ENCODE data around the gene SMAD2. TPM values are rescaled to one million over a fixed set of nuclear protein-coding genes. Genes with fewer than 3 reads are reported as not detected.

SMAD2 gene
- total RNA-seq, 1 experiment from 2014 or later: 124 TPM

- peaks cover 24% of the 10 kb centered on the region for H3K9me3 ChIP-seq (ENCODE audit: low read depth, low read length, poor library complexity, severe bottlenecking)
- H3K4me1 ChIP-seq (ENCODE audit: insufficient read depth, low read length, poor library complexity, severe bottlenecking): no peaks in the 10 kb centered on the region
- DNase-seq (ENCODE audit: low spot score): no peak
- CTCF ChIA-PET: no interaction called here
- H3K36me3 ChIP-seq (ENCODE audit: insufficient read depth, low read length, poor library complexity, severe bottlenecking): peaks cover 38% of the 10 kb centered on the region
- POLR2A ChIA-PET (ENCODE audit: low non-redundant PET): no interaction called here
- no peaks in the 10 kb centered on the region for H3K27me3 ChIP-seq (replicated peaks; ENCODE audit: insufficient read depth, low read depth, low read length, poor library complexity)
- no TSS peak for BruUV-seq (replicated peaks)
- no peak overlapping the region for H3K27ac ChIP-seq (ENCODE audit: low read depth, low read length, poor library complexity, severe bottlenecking)
- intact Hi-C loops (cut with micrococcal nuclease; ENCODE audit: unreplicated experiment): no loop called here
- H3K4me3 ChIP-seq (ENCODE audit: low read depth, low read length, poor library complexity, severe bottlenecking): no peak overlapping the region
- TF ChIP-seq EZH2 (IDR thresholded peaks at IDR 0.05; ENCODE audit: borderline replicate concordance, low read depth, low read length, poor library complexity, severe bottlenecking) (no peak), CTCF (conservative IDR thresholded peaks at IDR 0.05; ENCODE audit: low read depth, low read length) (no peak)
Measured at GRCh38 chr18:47858607-47859006, 71.9 kb downstream of the SMAD2 start.

- no peaks in the 10 kb centered on the region for H3K9me3 ChIP-seq (ENCODE audit: low read depth, low read length, poor library complexity, severe bottlenecking)
- TF ChIP-seq EZH2 (IDR thresholded peaks at IDR 0.05; ENCODE audit: borderline replicate concordance, low read depth, low read length, poor library complexity, severe bottlenecking) (no peak), CTCF (conservative IDR thresholded peaks at IDR 0.05; ENCODE audit: low read depth, low read length) (no peak)
- H3K27ac ChIP-seq (ENCODE audit: low read depth, low read length, poor library complexity, severe bottlenecking): no peak overlapping the region
- intact Hi-C loops (cut with micrococcal nuclease; ENCODE audit: unreplicated experiment): no loop called here
- BruUV-seq (replicated peaks): no TSS peak
- no peaks in the 10 kb centered on the region for H3K4me1 ChIP-seq (ENCODE audit: insufficient read depth, low read length, poor library complexity, severe bottlenecking)
- ChIA-PET CTCF (no interaction called here), POLR2A (ENCODE audit: low non-redundant PET) (no interaction called here)
- peaks cover 25% of the 10 kb centered on the region for H3K36me3 ChIP-seq (ENCODE audit: insufficient read depth, low read length, poor library complexity, severe bottlenecking)
- no peak for DNase-seq (ENCODE audit: low spot score)
- no peak overlapping the region for H3K4me3 ChIP-seq (ENCODE audit: low read depth, low read length, poor library complexity, severe bottlenecking)
- H3K27me3 ChIP-seq (replicated peaks; ENCODE audit: insufficient read depth, low read depth, low read length, poor library complexity): no peaks in the 10 kb centered on the region
Measured at GRCh38 chr18:47847635-47848034, 82.8 kb downstream of the SMAD2 start.

GRCh38 chr18:47846431-47846830, 84.0 kb downstream of the SMAD2 start:
- no peak for TF ChIP-seq EZH2 (IDR thresholded peaks at IDR 0.05; ENCODE audit: borderline replicate concordance, low read depth, low read length, poor library complexity, severe bottlenecking)
- no peak for TF ChIP-seq CTCF (conservative IDR thresholded peaks at IDR 0.05; ENCODE audit: low read depth, low read length)
- peaks cover 29% of the 10 kb centered on the region for H3K36me3 ChIP-seq (ENCODE audit: insufficient read depth, low read length, poor library complexity, severe bottlenecking)
- H3K4me1 ChIP-seq (ENCODE audit: insufficient read depth, low read length, poor library complexity, severe bottlenecking): no peaks in the 10 kb centered on the region
- no TSS peak for BruUV-seq (replicated peaks)
- DNase-seq (ENCODE audit: low spot score): no peak
- POLR2A ChIA-PET (ENCODE audit: low non-redundant PET): no interaction called here
- H3K27ac ChIP-seq (ENCODE audit: low read depth, low read length, poor library complexity, severe bottlenecking): no peak overlapping the region
- no peak overlapping the region for H3K4me3 ChIP-seq (ENCODE audit: low read depth, low read length, poor library complexity, severe bottlenecking)
- CTCF ChIA-PET: no interaction called here
- H3K9me3 ChIP-seq (ENCODE audit: low read depth, low read length, poor library complexity, severe bottlenecking): no peaks in the 10 kb centered on the region
- intact Hi-C loops (cut with micrococcal nuclease; ENCODE audit: unreplicated experiment): no loop called here
- H3K27me3 ChIP-seq (replicated peaks; ENCODE audit: insufficient read depth, low read depth, low read length, poor library complexity): no peaks in the 10 kb centered on the region

Data from A673 (cell line).